GM19035 (cell line): ENCODE measurements around the gene SKP2.
"Not testable (repeated sequence)": the region's sequence is repeated elsewhere in the genome, so short reads cannot be mapped to it uniquely, and the experiment has no call there.

Experiments used
- ATAC-seq: cut with Tn5 transposase; IDR thresholded peaks from one replicate; pipeline ENCODE4 v1.9.1; 2021; ENCODE audit not compliant: unreplicated experiment

The SKP2 gene

GRCh38 chr5:36198281-36198680 is 46.4 kb downstream of the SKP2 start:
- ATAC-seq, result no peak

- ATAC-seq, result not testable (repeated sequence)
Measured at GRCh38 chr5:36198783-36199182, 46.9 kb downstream of the SKP2 start.

- ATAC-seq, result no peak
Measured at GRCh38 chr5:36199620-36200019, 47.7 kb downstream of the SKP2 start.

DNA sequence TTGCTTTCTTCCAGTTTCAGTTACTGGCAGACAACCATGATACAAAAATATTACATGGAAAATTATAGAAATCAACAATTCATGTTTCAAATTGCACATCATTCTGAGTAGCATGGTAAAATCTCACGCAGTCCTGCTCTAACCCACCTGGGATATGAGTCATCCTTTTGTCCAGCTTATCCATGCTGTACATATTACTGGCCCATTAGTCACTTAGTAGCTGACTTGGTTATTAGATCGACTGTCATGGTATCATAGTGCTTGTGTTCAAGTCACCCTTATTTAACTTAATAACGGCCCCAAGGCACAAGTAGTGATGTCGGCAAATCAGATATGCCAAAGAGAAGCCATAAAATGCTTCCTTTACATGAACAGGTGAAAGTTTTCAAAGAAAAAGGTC is 48.6 kb downstream of the SKP2 start:
- ATAC-seq, result no peak

GRCh38 chr5:36202521-36202961 is 50.6 kb downstream of the SKP2 start:
- ATAC-seq, result no peak

DNA sequence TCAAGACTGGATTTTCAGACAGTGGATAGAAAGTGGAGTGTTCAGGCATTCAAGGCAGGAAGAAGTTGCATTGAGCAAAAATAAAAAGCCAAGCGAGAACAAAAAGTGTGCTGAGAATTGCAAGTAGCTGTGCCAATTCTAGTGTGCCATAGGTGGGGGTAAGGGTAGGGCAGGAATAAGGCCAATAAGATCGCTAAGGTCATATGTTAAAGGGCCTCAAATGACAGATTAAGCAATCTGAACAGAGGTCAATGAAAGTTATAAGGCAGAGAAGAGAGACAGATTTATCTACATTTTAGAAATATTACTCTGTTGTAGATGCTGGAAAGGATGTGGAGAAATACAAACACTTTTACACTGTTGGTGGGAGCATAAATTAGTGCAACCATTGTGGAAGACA is 53.4 kb downstream of the SKP2 start:
- ATAC-seq, result no peak

DNA sequence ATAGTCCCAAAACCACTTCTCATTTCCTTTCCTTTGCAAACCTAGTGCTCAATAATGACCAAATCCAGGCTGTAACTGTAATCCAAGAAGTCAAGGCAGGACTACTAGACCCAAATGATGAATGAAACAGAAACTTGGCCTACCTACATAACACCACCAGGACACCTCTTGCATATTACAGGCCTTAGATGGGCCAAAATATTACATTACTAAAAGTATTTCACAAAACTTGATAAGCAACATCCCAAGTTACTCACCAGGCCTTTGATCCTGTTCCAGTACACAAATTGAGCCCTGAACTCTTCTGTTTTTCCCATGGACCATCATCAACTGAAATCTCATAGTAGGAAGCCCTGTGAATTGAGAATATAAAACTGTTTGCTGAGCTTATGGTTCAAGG is 55.0 kb downstream of the SKP2 start:
- ATAC-seq, result no peak

DNA sequence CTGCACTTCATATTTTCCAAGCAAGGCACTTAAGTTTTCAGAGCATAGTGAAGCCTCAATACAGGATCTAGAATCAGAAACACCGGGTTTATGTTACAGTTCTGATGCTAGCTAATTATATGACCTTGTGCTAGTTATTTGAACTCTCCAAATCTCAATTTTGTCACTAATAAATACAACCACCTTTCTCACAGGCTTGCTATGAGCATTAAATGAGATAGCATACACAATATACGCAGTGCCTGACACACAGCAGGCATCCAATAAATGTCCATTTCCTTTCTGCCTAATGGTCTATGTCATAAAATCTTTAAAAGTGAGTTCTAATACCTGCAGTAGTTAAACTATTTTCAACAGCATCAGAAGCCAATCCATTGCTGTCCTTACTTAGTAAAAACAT is 56.9 kb downstream of the SKP2 start:
- ATAC-seq, result no peak

DNA sequence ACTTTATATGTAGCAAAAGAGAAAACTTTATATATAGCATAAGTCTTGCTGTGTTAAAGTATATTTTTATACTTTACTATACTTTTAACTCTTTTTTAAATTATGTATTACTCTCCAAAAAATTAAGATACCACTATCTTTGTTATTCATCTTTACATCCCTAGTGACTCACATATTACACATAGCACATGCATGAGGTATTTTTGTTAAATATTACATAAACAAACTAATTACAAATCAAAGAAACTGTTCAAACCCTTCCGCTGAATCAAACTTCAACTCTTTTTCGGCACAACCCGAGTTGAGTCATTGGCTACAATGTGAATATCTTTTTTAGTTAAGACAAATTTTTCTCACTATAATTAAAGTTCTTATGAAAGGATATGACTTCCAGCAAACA is 57.8 kb downstream of the SKP2 start:
- no peak for ATAC-seq

DNA sequence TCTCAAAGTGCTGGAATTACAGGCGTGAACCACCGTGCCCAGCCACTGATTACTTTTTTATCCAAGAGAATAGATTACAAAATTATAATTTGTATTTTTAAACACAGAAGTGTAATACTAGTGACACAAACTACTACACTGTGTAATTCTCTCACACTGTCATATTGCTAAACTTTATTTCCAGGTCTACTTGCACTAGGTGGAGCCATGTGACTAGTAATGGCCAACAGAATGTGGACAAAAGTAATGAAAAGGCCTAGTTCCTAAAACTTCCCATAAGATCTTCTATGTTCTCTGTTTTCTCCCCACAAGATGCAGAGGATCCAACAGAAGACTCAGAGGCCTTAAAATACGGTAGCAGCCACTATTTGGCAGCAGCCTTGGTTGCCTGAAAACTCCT is 62.5 kb downstream of the SKP2 start:
- ATAC-seq, result no peak

DNA sequence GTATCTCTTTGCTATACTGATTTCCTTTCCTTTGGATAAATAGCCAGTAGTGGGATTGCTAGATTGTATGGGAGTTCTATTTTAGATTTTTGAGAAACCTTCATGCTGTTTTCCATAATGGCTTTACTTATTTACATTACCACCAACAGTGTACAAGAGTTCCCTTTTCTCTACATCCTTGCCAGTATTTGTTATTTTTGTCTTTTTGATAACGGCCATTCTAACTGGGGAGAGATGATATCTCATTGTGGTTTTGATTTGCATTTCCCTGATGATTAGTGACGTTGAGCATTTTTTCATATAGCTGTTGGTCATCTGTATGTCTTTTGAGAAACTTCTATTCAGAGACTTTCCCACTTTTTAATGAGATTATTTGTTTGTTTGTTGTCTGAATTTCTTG is 64.0 kb downstream of the SKP2 start:
- ATAC-seq, result no peak

DNA sequence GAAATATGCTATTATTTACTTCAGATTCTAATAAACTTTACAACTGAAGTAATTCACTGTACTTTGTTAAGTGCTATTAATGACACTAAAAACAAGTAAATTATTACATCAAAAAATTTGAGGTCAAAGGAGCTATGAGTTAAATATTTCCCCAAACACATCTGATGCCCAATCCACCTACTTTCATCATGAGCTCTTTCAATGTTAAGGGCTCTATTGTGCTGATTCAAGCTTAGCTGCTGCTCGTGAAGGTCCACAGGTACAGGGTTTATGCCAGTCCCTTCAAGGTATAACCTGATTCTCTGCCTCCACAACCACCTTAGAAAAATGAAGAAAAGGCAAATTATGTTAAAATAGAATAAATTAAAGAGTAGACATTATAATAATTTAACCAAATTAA is 65.7 kb downstream of the SKP2 start:
- ATAC-seq, result no peak

DNA sequence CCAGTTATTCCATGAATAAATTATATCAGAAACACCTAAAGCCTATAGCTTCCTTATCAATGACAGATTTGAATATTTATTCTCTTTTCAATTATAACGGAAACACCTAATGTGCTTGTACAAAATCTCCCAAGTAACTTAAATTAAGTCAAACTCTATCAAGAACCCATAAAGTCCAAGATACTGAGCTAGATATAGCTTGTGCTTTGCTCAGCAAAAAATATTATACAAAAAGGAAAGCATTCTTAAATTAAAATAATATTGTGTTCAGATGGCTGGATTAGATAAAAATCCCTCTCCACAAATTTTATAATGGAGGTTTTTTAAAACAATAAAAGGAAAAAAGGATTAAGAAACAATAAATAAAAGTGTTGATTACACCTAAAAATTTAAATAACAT is 66.1 kb downstream of the SKP2 start:
- ATAC-seq, result no peak

GRCh38 chr5:36222620-36223019 is 70.7 kb downstream of the SKP2 start:
- no peak for ATAC-seq

DNA sequence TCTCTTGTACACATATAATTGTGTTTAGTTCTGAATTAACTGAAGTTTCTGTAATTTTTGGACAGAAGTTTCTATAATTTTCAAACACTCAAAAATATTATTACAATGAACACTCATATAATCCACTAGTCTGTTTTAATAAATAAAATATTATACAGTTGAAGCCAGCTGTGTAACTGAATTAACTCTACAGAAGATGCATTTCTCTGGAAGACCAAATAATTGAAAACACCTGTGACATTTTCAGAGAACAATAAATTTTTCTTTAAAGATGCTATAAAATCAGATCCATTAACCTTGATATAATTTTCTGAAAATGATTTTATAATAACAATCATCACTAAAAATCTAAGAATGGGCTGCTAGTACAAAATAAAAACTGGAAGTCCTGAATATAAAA is 75.1 kb downstream of the SKP2 start:
- no peak for ATAC-seq

GRCh38 chr5:36228505-36228904 is 76.6 kb downstream of the SKP2 start:
- no peak for ATAC-seq

GRCh38 chr5:36230151-36230790 is 78.4 kb downstream of the SKP2 start:
- ATAC-seq, result no peak

GRCh38 chr5:36232533-36232932 is 80.6 kb downstream of the SKP2 start:
- no peak for ATAC-seq
